SK-N-SH (cell line): ENCODE measurements around the gene NCSTN.

Source experiments
- CTCF ChIP-seq: fragments of 200-600 bp; sonication (generic); IDR thresholded peaks from 2 replicates; pipeline ENCODE4 v1.6.1; 2017; ENCODE audit warnings: antibody characterized with exemption, mild to moderate bottlenecking, moderate library complexity
- EP300 ChIP-seq, 2 experiments: IDR thresholded peaks; 2 replicates each; pipeline versions ENCODE4 v1.4.0 to v1.6.1; 2012; ENCODE audit warnings: borderline replicate concordance in 1 of 2, low read depth in 1 of 2, low read length in 1 of 2
- EZH2phosphoT487 ChIP-seq: fragments of 200-600 bp; sonication (generic); IDR thresholded peaks from 2 replicates; pipeline ENCODE4 v1.6.1; 2017; ENCODE audit warnings: low read depth, mixed run types, mild to moderate bottlenecking, antibody characterized with exemption, moderate library complexity, borderline replicate concordance
- FOSL2 ChIP-seq: IDR thresholded peaks from 2 replicates; pipeline ENCODE4 v1.4.0; 2012; ENCODE audit warnings: low read depth, mild to moderate bottlenecking, moderate library complexity, borderline replicate concordance
- GABPA ChIP-seq: IDR thresholded peaks from 2 replicates; pipeline ENCODE4 v1.4.0; 2012; ENCODE audit warnings: low read depth, mild to moderate bottlenecking
- RCOR1 ChIP-seq: fragments of 150-350 bp; IDR thresholded peaks from 2 replicates; pipeline ENCODE4 v1.6.1; 2017; ENCODE audit warnings: antibody characterized with exemption, low read length
- TEAD4 ChIP-seq: IDR thresholded peaks from 2 replicates; pipeline ENCODE4 v1.4.0; 2012; ENCODE audit warnings: mild to moderate bottlenecking, borderline replicate concordance; ENCODE audit not compliant: insufficient read depth
- USF1 ChIP-seq: IDR thresholded peaks from 2 replicates; pipeline ENCODE4 v1.4.0; 2012; ENCODE audit warnings: low read depth, borderline replicate concordance
- TF ChIP-seq, protein P1 (sequence below): IDR thresholded peaks from 2 replicates; pipeline ENCODE4 v1.6.1; 2012; ENCODE audit warnings: mild to moderate bottlenecking, low read depth, low read length, moderate library complexity

DNA sequence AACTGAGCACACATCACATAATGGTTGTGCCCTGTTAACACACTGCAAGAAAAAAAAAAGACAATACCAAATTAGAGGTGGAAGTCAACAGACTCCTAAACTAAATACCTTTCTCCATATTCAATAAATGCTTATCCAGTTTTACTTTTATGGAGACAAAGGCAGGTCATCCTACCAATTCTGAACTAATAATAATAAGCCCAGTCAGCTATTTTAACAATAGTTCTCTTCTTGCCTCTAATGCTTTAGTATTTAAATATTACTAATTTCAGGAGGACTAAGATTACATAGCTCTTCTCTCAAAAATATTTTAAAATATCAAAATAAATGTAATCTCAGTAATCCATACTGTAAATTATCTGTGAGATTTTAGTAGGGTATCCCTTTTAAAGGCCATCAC is 10.7 kb upstream of the NCSTN start:
- TF ChIP-seq FOSL2 (no peak), TEAD4 (no peak), GABPA (no peak), CTCF (no peak), EP300 (IDR thresholded peaks at IDR 0.05; ENCODE audit: borderline replicate concordance in 1 of 2, low read depth in 1 of 2, low read length in 1 of 2) (no peak), RCOR1 (no peak), EZH2phosphoT487 (no peak), USF1 (no peak)
- TF ChIP-seq, protein P1, sequence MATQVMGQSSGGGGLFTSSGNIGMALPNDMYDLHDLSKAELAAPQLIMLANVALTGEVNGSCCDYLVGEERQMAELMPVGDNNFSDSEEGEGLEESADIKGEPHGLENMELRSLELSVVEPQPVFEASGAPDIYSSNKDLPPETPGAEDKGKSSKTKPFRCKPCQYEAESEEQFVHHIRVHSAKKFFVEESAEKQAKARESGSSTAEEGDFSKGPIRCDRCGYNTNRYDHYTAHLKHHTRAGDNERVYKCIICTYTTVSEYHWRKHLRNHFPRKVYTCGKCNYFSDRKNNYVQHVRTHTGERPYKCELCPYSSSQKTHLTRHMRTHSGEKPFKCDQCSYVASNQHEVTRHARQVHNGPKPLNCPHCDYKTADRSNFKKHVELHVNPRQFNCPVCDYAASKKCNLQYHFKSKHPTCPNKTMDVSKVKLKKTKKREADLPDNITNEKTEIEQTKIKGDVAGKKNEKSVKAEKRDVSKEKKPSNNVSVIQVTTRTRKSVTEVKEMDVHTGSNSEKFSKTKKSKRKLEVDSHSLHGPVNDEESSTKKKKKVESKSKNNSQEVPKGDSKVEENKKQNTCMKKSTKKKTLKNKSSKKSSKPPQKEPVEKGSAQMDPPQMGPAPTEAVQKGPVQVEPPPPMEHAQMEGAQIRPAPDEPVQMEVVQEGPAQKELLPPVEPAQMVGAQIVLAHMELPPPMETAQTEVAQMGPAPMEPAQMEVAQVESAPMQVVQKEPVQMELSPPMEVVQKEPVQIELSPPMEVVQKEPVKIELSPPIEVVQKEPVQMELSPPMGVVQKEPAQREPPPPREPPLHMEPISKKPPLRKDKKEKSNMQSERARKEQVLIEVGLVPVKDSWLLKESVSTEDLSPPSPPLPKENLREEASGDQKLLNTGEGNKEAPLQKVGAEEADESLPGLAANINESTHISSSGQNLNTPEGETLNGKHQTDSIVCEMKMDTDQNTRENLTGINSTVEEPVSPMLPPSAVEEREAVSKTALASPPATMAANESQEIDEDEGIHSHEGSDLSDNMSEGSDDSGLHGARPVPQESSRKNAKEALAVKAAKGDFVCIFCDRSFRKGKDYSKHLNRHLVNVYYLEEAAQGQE: no peak
